Right kidney (tissue), 1 donor: Measurements from ENCODE around the gene WDR7.

Experiments
- DNase-seq: peaks from one replicate; pipeline ENCODE4 v3.0.0-alpha.2; 2016

The WDR7 gene

DNA sequence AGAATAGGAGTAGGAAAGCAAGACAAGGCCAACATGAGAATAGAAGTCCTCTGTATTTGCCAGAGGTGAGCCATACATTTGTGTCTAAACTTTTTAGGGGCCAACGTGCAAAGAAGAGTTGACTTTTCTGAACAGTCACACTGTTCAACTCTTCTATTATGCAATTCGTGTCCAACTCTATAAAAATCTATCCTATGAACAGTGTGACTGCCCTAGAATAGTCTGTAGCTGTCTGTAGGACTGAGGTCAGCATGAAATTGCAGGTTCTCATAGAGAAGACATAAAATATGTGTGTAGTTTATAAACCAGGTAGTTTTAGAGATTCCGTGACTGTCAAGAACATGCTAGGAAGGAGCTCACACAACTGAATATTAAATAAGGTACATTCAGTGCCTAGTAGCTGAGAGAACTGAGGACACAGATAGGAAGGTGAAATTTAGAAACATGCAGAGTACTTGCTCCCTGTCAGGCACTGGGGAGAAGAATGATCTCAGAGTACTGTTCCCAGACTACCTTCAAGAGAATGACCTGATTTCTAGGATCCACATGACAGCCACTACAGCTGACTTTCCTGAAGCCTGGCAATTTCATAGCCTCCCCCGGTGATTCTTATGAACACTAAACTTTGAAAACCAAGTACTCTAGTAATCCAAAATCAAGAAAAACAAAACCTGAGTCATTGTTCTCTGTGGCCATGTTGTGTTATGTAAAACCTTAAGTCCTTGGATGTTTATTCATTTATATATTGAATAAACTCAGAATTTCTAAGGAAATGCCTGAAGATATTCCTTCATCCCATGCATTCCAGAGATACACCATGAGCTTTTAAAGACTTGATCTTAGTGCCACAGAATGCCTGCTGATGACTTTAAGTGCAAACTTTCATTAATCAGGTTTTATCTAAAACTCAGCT is 294.3 kb downstream of the WDR7 start:
- DNase-seq, result no peak

DNA sequence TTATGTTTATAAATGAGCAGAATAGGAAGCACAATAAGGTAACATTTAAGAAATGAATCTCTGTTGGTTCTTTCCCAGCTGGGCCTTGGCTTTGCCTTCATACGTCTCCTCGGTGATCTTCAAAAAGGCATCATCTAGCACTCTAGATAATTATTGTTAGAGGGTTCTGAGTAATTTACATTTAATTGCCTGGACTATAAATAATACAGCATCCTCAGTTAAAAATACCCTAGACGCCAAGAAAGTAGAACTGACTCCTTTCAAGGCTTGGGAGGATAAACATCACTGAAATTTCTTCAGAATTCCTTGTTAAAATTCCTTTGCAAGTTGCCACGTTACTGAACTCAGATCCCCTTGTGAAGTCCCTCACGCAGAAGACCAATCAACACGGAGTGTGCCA is 296.1 kb downstream of the WDR7 start:
- DNase-seq, result no peak

DNA sequence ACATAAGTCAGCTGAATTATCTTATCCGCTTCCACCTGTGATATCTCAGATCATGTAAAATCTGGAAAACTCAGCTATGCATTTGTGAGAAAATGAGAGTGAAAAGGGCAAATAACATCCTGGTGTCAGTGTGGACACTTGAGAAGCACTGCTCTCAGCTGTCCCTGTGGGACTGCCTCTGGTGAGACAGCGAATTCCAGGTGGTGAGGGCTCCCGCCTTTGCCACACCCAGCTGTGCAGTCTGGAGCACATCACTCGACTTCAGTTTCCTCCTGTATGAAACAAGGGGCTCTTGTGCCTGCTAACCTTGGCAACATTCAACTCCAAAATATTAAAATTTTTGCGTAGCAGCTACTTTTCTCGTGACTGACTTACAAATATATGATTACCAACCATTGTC is 300.9 kb downstream of the WDR7 start:
- DNase-seq, result no peak

DNA sequence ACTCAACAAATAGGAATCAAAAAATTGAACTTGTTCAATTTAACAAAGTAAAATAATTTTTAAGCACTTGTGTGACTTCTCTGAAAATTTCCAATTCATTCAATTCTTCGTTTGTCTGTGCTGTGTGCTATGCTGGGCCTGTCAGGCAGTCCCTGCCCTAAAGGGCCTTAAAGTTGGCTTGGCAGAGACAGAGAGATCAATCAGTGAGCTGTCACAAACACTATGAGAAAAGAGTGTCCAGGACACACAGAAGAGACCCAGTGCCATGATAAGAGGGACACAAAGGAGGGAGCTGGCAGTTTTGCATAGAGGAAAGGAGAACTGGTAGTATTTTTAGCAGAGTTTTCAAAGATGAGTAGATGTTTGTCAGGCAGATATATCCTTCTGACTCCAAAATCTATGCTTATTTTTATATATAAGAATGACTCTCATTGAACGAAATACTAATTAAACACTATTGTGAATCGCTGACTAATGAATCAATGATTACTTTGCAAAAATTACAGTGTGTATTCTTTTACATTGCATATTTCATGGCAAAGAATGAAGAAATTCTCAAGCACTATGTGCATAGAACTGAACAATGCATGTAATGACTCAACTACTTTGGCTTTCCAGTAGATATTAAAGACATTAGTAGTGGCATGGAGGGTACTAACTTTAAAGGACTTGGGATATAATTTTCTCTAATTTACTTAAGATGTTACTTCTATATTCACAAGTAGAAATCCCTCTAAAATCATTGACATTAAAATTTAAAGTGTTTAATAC is 302.5 kb downstream of the WDR7 start:
- DNase-seq, result no peak

DNA sequence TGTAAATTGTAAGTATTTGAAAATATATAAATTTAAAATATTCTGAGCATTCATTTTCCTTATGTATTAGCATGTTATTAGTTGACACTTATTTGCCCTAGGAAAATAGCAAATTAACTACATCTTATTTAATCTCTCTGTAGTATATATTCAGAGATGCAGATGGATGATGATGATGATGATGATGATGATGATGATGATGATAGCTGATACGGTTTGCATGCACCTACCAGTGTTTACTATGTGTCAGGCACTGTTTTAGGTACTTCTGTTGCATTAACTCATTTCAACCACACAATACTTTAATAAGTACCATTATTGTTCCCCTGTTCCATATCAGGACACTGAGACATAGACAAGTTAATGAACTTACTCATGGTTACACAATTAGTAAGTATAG is 304.3 kb downstream of the WDR7 start:
- DNase-seq, result no peak

DNA sequence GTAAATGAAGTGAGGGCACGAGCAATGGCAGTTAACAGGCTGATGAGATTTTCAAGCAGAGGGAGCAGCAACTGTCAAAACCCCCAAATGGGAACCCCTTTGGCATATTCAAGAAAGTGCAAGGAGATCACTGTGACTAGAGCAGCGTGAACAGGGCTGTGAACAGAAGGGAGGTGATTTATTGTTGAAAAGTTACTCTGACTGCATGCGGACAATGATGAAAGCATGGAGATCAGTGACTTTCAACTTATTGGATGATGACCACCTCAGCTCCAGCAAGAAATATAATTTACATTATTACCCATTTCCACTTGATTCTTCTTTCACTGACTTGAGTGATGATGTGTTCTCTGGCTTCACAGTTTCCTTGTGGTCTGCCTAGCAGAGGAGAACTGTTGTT is 308.0 kb downstream of the WDR7 start:
- DNase-seq, result no peak

DNA sequence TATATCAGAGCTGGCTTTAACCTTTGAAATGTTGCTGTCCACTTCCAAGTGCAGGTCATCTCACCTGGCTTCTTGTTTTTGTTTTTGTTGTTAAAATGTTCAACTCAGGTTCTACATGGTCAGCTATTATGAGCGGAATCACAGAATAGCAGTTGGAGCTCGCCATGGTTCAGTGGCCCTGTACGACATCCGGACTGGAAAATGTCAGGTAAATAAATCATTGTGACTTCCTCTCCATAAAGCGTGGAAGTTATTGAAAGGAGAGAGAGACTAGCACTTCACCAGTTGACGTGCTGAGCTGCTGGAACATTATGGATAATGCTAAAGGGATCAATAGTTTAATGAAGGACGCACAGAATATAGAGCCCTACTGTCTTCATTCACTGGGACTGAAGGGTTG is 311.2 kb downstream of the WDR7 start:
- no peak for DNase-seq

DNA sequence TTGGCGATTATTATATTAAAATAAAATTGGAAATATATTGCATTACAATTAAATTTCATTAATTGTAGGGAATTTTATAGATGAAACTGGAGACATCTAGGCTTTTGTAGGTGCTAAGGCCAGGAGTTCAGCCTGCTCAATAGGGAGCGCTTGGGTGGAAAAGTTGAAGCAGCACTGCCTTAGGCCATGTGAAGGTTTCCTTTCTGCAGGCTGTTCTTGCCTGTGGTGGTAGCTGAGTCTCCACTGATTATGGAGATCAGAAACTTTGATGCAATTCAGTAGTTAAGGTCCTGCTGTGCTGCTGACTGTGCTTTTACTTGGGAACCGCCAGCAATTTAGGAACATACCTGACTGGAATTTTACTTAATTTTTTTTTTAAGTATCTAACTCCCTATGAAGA is 315.9 kb downstream of the WDR7 start:
- DNase-seq, result no peak

DNA sequence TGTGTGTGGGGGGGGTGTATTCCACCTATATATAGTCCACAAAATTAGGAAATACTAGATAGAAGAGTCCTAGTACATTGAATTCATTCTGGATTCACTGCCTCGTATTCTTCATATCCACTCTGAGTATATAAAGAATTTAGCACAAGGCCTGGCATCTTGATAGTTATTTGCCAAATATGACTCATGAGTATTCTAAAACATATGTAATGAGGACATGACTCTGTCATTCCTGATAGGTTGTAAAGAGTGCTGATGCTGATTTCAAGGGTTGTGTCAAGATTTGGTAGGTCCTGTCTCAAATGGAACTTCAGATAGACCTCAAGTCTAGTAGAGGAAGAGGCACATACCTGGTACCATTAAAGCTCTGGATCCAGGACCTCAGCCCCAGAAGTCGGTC is 322.3 kb downstream of the WDR7 start:
- no peak for DNase-seq

DNA sequence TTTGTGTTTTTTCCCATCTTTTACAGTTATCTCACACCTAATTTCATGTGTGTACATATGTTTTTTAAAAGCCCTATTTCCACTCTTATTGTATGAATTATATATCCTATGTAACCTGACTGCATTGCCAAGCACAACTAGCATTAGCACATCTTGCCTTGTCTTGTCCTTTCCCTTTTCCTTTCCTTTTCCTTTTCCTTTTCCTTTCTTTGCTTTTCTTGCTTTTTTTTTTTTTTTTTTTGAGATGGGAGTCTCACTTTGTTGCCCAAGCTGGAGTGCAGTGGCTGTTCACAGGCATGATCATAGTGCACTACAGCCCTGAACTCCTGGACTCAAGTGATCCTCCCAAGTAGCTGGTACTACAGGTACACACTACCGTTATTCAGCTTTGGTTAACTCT is 323.0 kb downstream of the WDR7 start:
- no peak for DNase-seq

DNA sequence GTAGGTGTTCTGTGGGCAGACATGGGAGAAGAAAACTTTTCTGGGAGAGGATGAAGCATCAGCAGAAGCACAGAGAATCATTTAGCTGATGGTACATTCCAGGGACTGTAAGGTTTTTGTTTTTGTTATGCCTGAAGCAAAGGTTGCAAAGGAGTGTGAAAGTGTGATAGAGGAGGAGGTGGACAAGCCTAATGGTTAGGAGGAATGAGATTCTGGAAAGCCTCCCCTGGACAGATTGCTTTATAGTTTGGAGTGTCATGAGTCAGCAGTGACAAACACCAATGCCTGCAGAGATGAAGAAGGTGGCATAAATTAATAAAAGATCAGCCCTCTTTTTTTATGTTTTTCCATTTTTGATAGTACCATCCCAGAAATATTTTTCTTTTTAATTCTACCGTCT is 324.1 kb downstream of the WDR7 start:
- DNase-seq, result no peak

DNA sequence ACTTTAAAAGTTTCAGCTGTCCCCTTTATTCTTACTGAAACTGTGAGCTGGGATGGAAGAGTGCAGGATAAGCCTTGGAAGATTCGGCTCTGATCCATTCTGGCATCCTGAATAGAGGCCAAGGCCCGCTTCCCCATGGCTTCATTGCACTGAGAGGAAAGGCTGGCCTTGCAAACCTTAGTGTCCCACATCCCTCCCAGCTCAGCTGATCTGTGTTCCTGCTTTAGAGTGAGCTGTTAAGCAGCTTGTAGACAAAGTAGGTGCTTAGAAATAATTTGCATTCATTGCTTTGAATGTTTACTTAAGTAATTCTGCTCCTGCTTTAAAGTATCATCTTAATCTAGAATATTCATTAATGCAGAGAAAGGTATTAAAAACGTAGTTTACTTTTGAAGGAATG is 326.1 kb downstream of the WDR7 start:
- no peak for DNase-seq

DNA sequence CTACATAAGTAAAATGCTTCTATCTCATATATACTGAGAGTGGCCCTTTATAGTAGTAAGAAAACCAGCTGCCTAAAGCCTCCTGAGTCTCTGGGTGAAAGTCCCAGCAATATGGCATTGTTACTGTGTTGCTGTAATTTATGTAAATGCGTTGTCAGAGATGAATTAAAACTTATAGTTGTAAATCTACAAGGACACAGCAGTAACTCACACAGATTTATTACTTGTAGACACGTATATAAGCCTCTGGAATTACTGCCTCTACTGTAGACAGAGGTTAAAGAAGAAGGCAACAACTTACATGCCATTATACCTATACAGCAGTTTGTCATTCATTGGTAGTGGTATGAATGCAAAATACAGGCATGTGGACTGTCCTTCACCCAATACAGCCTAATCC is 326.6 kb downstream of the WDR7 start:
- no peak for DNase-seq

DNA sequence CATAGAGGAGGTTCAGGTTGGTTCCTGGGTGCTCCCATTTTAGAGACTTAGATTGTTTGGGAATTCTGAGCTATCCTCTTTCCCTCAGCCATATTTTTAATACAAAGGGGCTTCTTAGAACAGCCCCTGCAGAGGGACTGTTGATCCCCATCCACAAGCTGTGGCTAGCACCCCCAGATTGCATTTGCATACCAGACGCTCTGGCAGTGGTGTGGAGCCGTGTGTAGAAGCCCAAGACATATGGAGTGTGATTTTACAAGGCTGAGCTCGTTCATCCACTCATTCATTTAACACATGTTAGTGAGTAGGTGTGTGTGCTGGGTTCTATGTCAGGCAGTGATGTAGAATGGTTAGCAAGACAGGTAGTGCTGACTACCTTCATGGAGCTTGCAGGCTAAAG is 329.0 kb downstream of the WDR7 start:
- no peak for DNase-seq

DNA sequence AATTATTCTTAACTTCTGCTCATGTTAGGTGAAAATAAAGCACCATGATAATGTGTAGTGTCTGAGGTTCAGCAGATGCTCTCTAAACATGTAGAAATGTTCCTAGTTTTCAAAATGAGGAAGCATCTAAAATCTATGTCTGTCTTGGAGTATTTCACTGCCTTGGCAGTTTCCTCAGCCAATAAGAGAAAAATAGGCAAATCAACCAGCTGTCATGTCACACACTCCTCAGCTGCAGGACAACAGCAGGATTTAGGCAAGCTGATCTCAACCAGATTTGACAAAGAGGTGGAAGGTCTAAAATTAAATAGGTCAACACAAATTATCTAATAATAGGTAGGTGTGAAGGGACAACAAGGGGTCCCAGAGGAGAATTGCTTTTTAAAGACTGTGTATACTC is 331.6 kb downstream of the WDR7 start:
- DNase-seq, result no peak

DNA sequence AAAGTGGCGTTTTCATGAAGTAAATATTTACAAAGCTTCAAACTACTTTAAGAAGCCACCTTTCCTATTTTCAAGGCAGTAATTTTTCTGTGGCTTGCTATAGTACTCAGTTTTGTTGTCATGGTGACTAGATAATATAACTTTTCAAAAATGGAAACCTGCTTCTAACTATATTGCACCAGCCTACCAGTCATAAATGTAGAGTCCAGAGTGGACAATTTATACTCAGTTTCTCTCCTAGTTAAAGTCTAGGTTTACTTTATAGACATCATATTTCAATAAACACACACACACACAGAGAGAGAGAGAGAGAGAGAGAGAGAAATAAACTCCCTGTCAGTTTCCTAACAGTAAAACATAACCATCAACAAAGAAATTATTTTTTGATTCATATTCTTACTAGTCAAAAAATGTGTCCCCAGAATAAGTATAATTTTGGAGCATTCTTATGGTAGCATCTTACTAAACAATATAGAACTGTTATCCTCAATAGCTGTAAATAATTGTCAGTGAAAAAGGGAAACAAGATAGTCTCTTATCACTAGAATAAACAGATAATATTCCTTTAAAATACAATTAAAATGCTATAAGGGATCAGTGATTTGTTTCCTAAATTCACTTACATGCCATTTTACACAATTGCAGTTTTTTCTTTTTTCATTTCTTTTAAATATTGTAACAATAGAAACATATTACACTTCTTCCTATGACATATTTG is 332.3 kb downstream of the WDR7 start:
- DNase-seq, result no peak

DNA sequence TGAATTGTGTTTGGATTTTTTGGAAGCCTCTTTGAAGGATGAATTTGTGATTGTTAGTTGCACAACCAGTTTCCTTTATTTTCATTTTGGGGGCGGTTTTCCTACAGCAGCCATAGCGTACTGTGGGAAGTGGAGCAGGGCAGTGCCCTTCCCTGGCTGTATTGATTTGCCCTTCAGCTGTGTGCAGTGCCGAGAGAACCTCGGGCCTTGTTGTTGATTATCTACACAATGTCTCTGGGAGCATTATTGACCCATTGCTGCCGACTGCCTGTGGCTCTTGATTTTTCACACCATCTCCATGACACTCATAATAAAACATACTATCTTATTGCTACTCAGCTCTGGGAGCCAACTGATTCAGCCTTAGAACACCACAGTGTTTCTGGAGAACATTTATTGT is 333.6 kb downstream of the WDR7 start:
- no peak for DNase-seq

DNA sequence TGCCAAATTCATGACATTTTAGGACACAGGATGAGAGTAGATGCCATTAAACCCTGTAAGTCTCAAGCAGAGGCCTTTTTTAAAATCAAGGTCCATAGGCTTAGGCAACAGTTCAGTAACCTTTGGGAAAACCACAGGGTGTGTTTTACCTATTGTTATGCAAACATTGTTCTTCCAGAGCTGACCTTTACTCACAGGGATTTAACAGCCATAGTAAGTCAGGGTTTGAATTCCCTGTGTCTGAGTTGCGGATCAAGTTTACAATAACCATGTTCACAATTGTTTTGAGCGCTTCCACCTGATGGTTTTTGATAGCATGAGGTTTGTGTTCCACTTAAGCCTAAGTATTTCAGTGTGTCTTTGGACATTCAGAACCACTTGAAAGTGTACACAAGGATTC is 335.7 kb downstream of the WDR7 start:
- DNase-seq, result no peak

DNA sequence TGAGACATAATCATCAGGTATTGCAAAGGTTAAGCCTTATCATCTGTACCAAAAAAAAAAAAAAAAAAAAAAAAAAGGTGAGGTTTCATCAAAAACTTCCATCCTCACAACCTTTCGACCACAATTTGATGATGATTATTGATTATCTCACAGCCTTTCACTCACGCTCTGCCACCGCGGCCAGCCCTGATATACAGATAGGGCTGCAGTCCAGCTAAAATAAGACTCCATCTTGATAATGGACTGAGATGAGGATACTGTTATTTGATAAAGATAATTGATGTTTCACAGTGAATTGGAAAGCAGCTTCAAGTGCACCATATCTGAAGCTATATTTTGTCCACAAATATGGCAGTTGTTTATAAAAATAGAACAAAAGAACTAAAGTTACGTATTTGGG is 336.1 kb downstream of the WDR7 start:
- DNase-seq, result no peak

DNA sequence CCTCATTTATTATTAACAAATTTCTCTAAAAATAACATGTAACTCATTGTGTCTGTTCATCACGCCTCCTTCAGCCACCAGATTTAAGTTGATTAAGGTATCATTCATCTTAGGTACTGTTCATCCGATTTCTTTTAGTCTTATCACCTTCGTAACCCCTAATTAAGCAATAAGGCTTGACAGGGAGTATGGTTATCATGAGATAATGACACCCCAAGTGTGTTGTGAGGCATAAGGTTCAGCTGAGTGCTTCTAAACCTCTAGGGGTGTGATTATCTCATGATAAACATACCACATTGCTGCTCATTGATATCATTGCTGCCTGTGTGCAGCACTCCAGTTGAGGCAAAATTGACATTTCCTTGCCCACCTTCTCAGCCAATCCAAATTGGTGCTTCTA is 336.9 kb downstream of the WDR7 start:
- DNase-seq, result no peak

DNA sequence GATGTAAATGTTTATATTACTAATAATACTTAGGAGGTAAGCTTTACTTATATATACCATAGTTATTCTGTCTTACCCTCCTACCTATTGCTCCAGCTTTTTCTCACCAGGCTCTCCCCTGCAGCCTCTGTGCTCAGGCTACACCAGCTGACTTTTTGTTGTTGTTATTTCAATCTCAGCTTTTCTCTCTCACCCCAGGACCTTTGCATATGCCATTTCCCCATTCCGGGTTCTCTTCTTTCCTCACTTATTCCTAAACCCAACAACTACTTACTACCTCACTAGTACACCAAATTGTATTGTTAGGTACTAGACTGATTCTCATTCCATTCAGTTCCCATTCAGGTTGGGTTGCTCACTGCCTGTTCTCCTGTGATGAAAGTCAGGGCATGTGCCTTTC is 339.5 kb downstream of the WDR7 start:
- DNase-seq, result no peak

DNA sequence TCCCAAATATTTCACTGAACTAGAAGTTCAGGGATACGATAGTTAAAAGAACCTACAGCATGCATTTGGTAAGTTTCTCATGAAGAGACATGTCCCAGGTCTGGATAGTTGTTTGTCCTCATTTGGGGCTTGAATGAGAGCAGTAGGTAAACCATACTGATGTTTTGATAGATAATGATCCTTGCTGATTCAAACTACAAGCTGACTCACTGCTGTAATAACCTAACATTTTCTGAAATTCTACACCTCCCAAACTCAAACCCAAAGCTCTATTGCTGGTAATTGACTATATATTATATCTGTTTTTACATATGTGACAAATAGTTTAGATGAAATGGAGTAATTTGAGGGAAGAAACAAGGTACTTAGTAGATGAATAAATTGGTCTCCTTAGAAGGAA is 341.6 kb downstream of the WDR7 start:
- no peak for DNase-seq

DNA sequence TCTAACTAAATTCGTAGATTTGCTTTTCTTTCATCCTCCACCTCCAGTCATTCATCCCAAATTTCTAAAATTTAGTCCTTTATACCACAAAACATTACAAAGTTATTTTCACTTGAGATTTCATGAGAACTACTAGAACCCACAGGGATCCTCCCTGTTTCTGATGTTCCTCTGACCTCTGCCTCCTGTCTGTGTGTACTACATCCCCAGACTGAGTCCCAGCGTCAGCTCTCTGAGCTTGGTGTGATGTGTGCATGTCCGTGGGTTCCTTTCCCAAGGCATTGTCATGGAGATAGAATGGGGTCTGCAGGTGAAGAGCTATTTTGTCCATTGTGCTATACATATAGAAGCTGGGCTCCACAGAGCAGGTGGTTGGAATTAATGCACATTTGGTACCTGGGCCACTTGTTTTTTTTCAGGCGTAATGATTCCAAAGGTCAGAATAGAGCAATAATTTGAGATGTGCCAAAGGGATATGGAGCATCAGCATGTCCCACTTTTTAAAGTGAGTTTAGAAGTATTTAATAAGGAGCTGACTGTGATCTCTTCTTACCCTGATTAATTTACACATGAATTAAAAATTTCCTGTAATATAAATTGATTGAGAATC is 344.5 kb downstream of the WDR7 start:
- no peak for DNase-seq
